Activated CD4-positive, alpha-beta T cell treated with anti-CD3 and anti-CD28 coated beads, Interleukin-2, amount 10 ng/mL, durations not matched to agents 24 days and 14 days (primary cell): ENCODE results near the gene COPS2. TPM values are rescaled to one million over a fixed set of nuclear protein-coding genes. Genes with fewer than 3 reads are reported as not detected.

Experiments used
- DNase-seq: peaks from one replicate; pipeline ENCODE4 v3.0.0; 2022
- H3K27ac Mint-ChIP-seq: one replicate; pipeline ENCODE4 v1.8.0; 2022; ENCODE audit warnings: mild to moderate bottlenecking, mixed read lengths
- H3K27me3 Mint-ChIP-seq: one replicate; pipeline ENCODE4 v1.8.0; 2022; ENCODE audit warnings: mixed read lengths
- H3K36me3 Mint-ChIP-seq: one replicate; pipeline ENCODE4 v1.8.0; 2022; ENCODE audit warnings: low read depth, mild to moderate bottlenecking, mixed read lengths
- H3K4me1 Mint-ChIP-seq: one replicate; pipeline ENCODE4 v1.8.0; 2021; ENCODE audit warnings: mixed read lengths
- H3K4me3 Mint-ChIP-seq: one replicate; pipeline ENCODE4 v1.8.0; 2022; ENCODE audit warnings: mild to moderate bottlenecking, moderate library complexity, mixed read lengths
- H3K9me3 Mint-ChIP-seq: one replicate; pipeline ENCODE4 v1.8.0; 2021; ENCODE audit warnings: mixed read lengths
- intact Hi-C: fragments of 100-400 bp; cut with micrococcal nuclease; formaldehyde crosslinking; loops from one replicate; pipeline ENCODE4 v1.15.1; 2023
- total RNA-seq: library from RNA; stranded (reverse); gene quantifications from 2 replicates; pipeline ENCODE4 v1.2.3, GENCODE V29; 2022

Gene COPS2
- total RNA-seq, 1 donor from 2014 or later: 98.6 TPM

DNA sequence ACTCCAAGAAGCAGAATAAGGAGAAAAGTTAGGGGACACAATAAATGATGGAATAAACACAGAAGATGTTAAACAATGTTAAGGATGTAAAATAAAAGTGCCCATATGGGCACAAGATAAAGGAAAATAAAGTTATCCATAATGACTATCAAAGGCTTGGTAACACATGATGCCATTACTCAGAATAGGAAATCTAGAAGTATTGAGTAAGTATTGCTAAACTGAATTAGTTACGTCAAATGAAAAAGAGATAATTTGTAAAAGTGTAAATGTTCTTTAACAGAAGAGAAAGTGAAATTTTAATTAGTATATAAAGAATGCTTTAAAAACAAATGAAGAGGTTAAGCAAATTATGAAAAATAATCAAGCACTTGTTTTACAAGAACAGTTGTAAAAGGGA is 6.7 kb downstream of the COPS2 start:
- peaks cover 21% of the 10 kb centered on the region for H3K36me3 Mint-ChIP-seq
- H3K4me3 Mint-ChIP-seq: no peak overlapping the region
- H3K4me1 Mint-ChIP-seq: peaks cover 29% of the 10 kb centered on the region
- intact Hi-C loops: loop anchor here (5.0 kb wide), 1 partner anchor 181 kb away; no protein-coding TSS in a partner anchor
- no peak overlapping the region for H3K27ac Mint-ChIP-seq
- no peaks in the 10 kb centered on the region for H3K27me3 Mint-ChIP-seq
- no peak for DNase-seq
- no peaks in the 10 kb centered on the region for H3K9me3 Mint-ChIP-seq

DNA sequence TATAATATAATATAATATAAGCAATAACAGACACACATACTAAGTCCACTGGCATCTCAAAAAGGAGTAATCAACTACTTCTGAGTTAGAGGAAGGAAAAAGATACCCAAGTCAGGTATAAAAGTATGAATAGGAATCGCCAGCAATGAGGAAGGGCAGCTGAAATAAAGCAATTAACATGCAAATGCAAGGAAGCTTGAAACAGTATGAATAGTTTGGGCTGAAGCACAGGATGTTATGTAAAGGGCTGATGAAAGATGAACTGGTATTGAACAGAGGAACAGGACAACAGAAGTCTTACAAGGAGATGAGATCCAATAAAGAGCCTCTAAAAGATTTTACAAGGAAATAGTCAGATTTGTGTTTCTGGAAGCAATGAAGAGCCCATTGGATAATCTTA is 7.1 kb downstream of the COPS2 start:
- H3K36me3 Mint-ChIP-seq: peaks cover 22% of the 10 kb centered on the region
- intact Hi-C loops: loop anchor here (5.0 kb wide), 1 partner anchor 181 kb away; no protein-coding TSS in a partner anchor
- H3K9me3 Mint-ChIP-seq: no peaks in the 10 kb centered on the region
- H3K27ac Mint-ChIP-seq: no peak overlapping the region
- no peak overlapping the region for H3K4me3 Mint-ChIP-seq
- no peak for DNase-seq
- H3K27me3 Mint-ChIP-seq: no peaks in the 10 kb centered on the region
- H3K4me1 Mint-ChIP-seq: peaks cover 26% of the 10 kb centered on the region

- Mint-ChIP-seq H3K27ac (no peak overlapping the region), H3K36me3 (peaks cover 36% of the 10 kb centered on the region), H3K9me3 (no peaks in the 10 kb centered on the region), H3K27me3 (no peaks in the 10 kb centered on the region), H3K4me3 (no peak overlapping the region), H3K4me1 (peaks cover 22% of the 10 kb centered on the region)
- intact Hi-C loops: loop anchor here (1.0 to 5.0 kb wide), 2 partner anchors 179 to 285 kb away; no protein-coding TSS in a partner anchor
- peak; percentile 80 for DNase-seq
Observed at GRCh38 chr15:49145651-49146609, 9.5 kb downstream of the COPS2 start.

DNA sequence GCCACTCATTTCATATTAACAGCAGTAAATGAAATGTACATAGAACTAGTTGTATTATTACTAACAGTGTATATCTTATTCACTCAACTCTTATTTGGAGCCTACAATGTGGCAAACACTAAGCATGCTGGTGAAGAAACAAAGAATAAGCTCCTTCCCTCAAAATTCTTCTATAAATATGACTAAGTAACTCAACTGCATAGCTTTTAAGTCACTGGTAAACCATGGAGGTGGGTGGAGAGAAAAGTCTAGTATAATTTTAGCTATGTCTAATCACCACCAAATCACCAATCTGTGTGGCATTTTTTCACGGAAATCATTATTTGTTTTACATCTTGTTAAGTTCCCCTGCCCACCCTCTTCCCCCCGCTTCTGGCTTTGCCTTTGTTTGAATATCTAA is 17.5 kb downstream of the COPS2 start:
- no peaks in the 10 kb centered on the region for H3K27me3 Mint-ChIP-seq
- intact Hi-C loops: no loop called here
- H3K4me3 Mint-ChIP-seq: no peak overlapping the region
- H3K27ac Mint-ChIP-seq: peak overlapping the region; percentile 11
- H3K9me3 Mint-ChIP-seq: no peaks in the 10 kb centered on the region
- H3K4me1 Mint-ChIP-seq: peaks cover 15% of the 10 kb centered on the region
- peaks cover 61% of the 10 kb centered on the region for H3K36me3 Mint-ChIP-seq
- DNase-seq: no peak

DNA sequence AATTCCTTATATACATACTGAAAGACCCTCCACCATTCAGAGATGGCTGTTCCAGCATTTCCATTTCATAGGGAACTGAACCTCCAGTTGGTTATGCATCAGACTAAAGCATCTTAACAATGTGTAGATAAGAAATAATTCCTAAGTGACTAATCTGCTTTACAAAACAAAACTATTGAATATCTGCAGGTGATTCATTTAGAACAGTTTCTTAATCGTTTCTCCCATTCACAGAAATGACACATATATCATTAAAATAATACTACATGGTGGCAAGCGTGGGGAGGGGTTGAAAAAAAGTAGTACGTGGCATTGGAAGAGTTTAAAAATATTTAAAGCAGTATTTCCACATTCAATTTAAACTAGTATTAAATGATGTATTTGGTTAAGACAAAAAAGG is 19.5 kb downstream of the COPS2 start:
- intact Hi-C loops: no loop called here
- no peak overlapping the region for H3K4me3 Mint-ChIP-seq
- no peaks in the 10 kb centered on the region for H3K9me3 Mint-ChIP-seq
- no peak for DNase-seq
- peaks cover 16% of the 10 kb centered on the region for H3K4me1 Mint-ChIP-seq
- peaks cover 52% of the 10 kb centered on the region for H3K36me3 Mint-ChIP-seq
- no peaks in the 10 kb centered on the region for H3K27me3 Mint-ChIP-seq
- no peak overlapping the region for H3K27ac Mint-ChIP-seq

- DNase-seq: no peak
- H3K27me3 Mint-ChIP-seq: no peaks in the 10 kb centered on the region
- H3K4me3 Mint-ChIP-seq: no peak overlapping the region
- peaks cover 16% of the 10 kb centered on the region for H3K4me1 Mint-ChIP-seq
- H3K27ac Mint-ChIP-seq: peak overlapping the region; percentile 69
- no peaks in the 10 kb centered on the region for H3K9me3 Mint-ChIP-seq
- H3K36me3 Mint-ChIP-seq: peaks cover 47% of the 10 kb centered on the region
- intact Hi-C loops: no loop called here
Observed at GRCh38 chr15:49135342-49135857, 20.0 kb downstream of the COPS2 start.

GRCh38 chr15:49134683-49135341 is 20.6 kb downstream of the COPS2 start:
- H3K4me1 Mint-ChIP-seq: peaks cover 16% of the 10 kb centered on the region
- no peak for DNase-seq
- peak overlapping the region; percentile 69 for H3K27ac Mint-ChIP-seq
- intact Hi-C loops: no loop called here
- H3K36me3 Mint-ChIP-seq: peaks cover 45% of the 10 kb centered on the region
- H3K9me3 Mint-ChIP-seq: no peaks in the 10 kb centered on the region
- no peak overlapping the region for H3K4me3 Mint-ChIP-seq
- H3K27me3 Mint-ChIP-seq: no peaks in the 10 kb centered on the region

- Mint-ChIP-seq H3K4me1 (peaks cover 9% of the 10 kb centered on the region), H3K36me3 (peaks cover 52% of the 10 kb centered on the region), H3K9me3 (no peaks in the 10 kb centered on the region), H3K27ac (no peak overlapping the region), H3K27me3 (no peaks in the 10 kb centered on the region), H3K4me3 (no peak overlapping the region)
- intact Hi-C loops: no loop called here
- DNase-seq: no peak
Observed at GRCh38 chr15:49131403-49131802, 24.0 kb downstream of the COPS2 start.

GRCh38 chr15:49124371-49124770 is 31.0 kb downstream of the COPS2 start:
- Mint-ChIP-seq H3K36me3 (peaks cover 22% of the 10 kb centered on the region), H3K27ac (no peak overlapping the region), H3K4me1 (no peaks in the 10 kb centered on the region), H3K27me3 (no peaks in the 10 kb centered on the region), H3K9me3 (no peaks in the 10 kb centered on the region), H3K4me3 (no peak overlapping the region)
- DNase-seq: no peak
- intact Hi-C loops: no loop called here

- Mint-ChIP-seq H3K9me3 (no peaks in the 10 kb centered on the region), H3K4me3 (no peak overlapping the region), H3K4me1 (no peaks in the 10 kb centered on the region), H3K27me3 (no peaks in the 10 kb centered on the region), H3K27ac (no peak overlapping the region), H3K36me3 (peaks cover 14% of the 10 kb centered on the region)
- intact Hi-C loops: no loop called here
- DNase-seq: no peak
Observed at GRCh38 chr15:49122541-49123062, 32.8 kb downstream of the COPS2 start.

DNA sequence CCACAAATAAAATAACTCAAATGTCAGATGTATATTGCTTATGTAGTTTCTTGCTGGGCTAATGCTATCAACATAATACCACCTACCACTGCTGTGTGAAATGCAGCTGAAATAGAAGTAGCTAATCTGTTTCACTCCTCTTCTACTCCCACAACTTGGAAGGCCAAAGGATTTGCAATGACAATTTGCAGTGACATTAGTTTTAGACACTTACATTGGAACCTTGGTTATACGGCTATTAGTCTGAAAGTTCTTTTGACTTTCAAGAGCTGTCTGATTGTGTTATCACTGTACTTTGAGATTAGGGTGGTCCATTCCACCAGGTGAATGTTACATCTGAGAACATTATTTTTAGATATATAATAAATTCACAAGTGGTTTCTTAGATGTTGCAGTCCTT is 33.5 kb downstream of the COPS2 start:
- Mint-ChIP-seq H3K4me1 (no peaks in the 10 kb centered on the region), H3K9me3 (no peaks in the 10 kb centered on the region), H3K27ac (no peak overlapping the region), H3K36me3 (peaks cover 10% of the 10 kb centered on the region), H3K27me3 (no peaks in the 10 kb centered on the region), H3K4me3 (no peak overlapping the region)
- DNase-seq: no peak
- intact Hi-C loops: no loop called here

GRCh38 chr15:49120832-49121231 is 34.6 kb downstream of the COPS2 start:
- intact Hi-C loops: no loop called here
- DNase-seq: no peak
- Mint-ChIP-seq H3K36me3 (peaks cover 19% of the 10 kb centered on the region), H3K27me3 (no peaks in the 10 kb centered on the region), H3K4me1 (no peaks in the 10 kb centered on the region), H3K27ac (no peak overlapping the region), H3K9me3 (no peaks in the 10 kb centered on the region), H3K4me3 (no peak overlapping the region)

- H3K9me3 Mint-ChIP-seq: peaks cover 11% of the 10 kb centered on the region
- H3K4me3 Mint-ChIP-seq: no peak overlapping the region
- intact Hi-C loops: no loop called here
- H3K4me1 Mint-ChIP-seq: peaks cover 2% of the 10 kb centered on the region
- peaks cover 48% of the 10 kb centered on the region for H3K36me3 Mint-ChIP-seq
- DNase-seq: no peak
- no peaks in the 10 kb centered on the region for H3K27me3 Mint-ChIP-seq
- H3K27ac Mint-ChIP-seq: no peak overlapping the region
Observed at GRCh38 chr15:49116108-49116857, 39.1 kb downstream of the COPS2 start.
